SK-N-SH (cell line): ENCODE measurements around the gene TGFBR3L.

ENCODE experiments used
- EZH2phosphoT487 ChIP-seq: fragments of 200-600 bp; sonication (generic); IDR thresholded peaks from 2 replicates; pipeline ENCODE4 v1.6.1; 2017; ENCODE audit warnings: low read depth, mixed run types, mild to moderate bottlenecking, antibody characterized with exemption, moderate library complexity, borderline replicate concordance
- GATA2 ChIP-seq: sonication (generic); formaldehyde crosslinking; IDR thresholded peaks from 2 replicates; pipeline ENCODE4 v1.5.0; 2020; ENCODE audit warnings: mild to moderate bottlenecking, missing genetic modification reagents
- MAX ChIP-seq: IDR thresholded peaks from 2 replicates; pipeline ENCODE4 v1.4.0; 2012; ENCODE audit warnings: low read depth
- POLR2AphosphoS5 ChIP-seq: IDR thresholded peaks from 2 replicates; pipeline ENCODE4 v1.6.1; 2012; ENCODE audit warnings: low read depth, low read length
- RCOR1 ChIP-seq: fragments of 150-350 bp; IDR thresholded peaks from 2 replicates; pipeline ENCODE4 v1.6.1; 2017; ENCODE audit warnings: antibody characterized with exemption, low read length
- TAF1 ChIP-seq: IDR thresholded peaks from 2 replicates; pipeline ENCODE4 v1.6.1; 2012; ENCODE audit warnings: low read depth, mild to moderate bottlenecking, low read length, moderate library complexity, borderline replicate concordance
- TEAD4 ChIP-seq: IDR thresholded peaks from 2 replicates; pipeline ENCODE4 v1.4.0; 2012; ENCODE audit warnings: mild to moderate bottlenecking, borderline replicate concordance; ENCODE audit not compliant: insufficient read depth
- TF ChIP-seq, protein P1 (sequence below): fragments of 200-600 bp; sonication (generic); IDR thresholded peaks from 2 replicates; pipeline ENCODE4 v1.6.1; 2017; ENCODE audit warnings: antibody characterized with exemption, mild to moderate bottlenecking, moderate library complexity

- TF ChIP-seq TAF1 (no peak), EZH2phosphoT487 (no peak), TEAD4 (no peak), POLR2AphosphoS5 (no peak), RCOR1 (no peak), GATA2 (CRISPR knock-in tag) (no peak), MAX (no peak; the same call in 1 of the 2 replicates)
- TF ChIP-seq, protein P1, sequence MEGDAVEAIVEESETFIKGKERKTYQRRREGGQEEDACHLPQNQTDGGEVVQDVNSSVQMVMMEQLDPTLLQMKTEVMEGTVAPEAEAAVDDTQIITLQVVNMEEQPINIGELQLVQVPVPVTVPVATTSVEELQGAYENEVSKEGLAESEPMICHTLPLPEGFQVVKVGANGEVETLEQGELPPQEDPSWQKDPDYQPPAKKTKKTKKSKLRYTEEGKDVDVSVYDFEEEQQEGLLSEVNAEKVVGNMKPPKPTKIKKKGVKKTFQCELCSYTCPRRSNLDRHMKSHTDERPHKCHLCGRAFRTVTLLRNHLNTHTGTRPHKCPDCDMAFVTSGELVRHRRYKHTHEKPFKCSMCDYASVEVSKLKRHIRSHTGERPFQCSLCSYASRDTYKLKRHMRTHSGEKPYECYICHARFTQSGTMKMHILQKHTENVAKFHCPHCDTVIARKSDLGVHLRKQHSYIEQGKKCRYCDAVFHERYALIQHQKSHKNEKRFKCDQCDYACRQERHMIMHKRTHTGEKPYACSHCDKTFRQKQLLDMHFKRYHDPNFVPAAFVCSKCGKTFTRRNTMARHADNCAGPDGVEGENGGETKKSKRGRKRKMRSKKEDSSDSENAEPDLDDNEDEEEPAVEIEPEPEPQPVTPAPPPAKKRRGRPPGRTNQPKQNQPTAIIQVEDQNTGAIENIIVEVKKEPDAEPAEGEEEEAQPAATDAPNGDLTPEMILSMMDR: no peak
Measured at GRCh38 chr19:7942981-7943443, 28.4 kb downstream of the TGFBR3L start.
